Coronary artery (tissue), 2 donors: ENCODE measurements around the gene POFUT1.

Experiments
- DNase-seq: peaks from one replicate; pipeline ENCODE4 v3.0.0-alpha.2; 2017; ENCODE audit warnings: low spot score
- H3K27ac ChIP-seq, 2 donors: fragments of 200-600 bp; sonication (generic); one replicate each; pipeline ENCODE4 v1.5.1; 2016 to 2019
- H3K4me3 ChIP-seq: fragments of 200-600 bp; sonication (generic); 2 replicates; pipeline ENCODE4 v1.5.1; 2016; ENCODE audit warnings: mild to moderate bottlenecking, moderate library complexity
- CTCF ChIP-seq: fragments of 200-600 bp; sonication (generic); IDR thresholded peaks from one replicate; pipeline ENCODE4 v1.5.1; 2019; ENCODE audit warnings: antibody characterized with exemption

The POFUT1 gene

GRCh38 chr20:32224463-32224862 is 16.8 kb downstream of the POFUT1 start:
- Histone ChIP-seq H3K4me3 (no peak overlapping the region), H3K27ac (no peak overlapping the region)
- no peak for DNase-seq
- TF ChIP-seq CTCF: no peak

GRCh38 chr20:32226391-32226790 is 18.7 kb downstream of the POFUT1 start:
- Histone ChIP-seq H3K27ac (no peak overlapping the region), H3K4me3 (no peak overlapping the region)
- DNase-seq: no peak
- TF ChIP-seq CTCF: no peak

GRCh38 chr20:32227306-32227705 is 19.6 kb downstream of the POFUT1 start:
- no peak for TF ChIP-seq CTCF
- no peak for DNase-seq
- Histone ChIP-seq H3K27ac (no peak overlapping the region), H3K4me3 (no peak overlapping the region)

GRCh38 chr20:32227744-32228688 is 20.3 kb downstream of the POFUT1 start:
- DNase-seq: no peak
- no peak for TF ChIP-seq CTCF
- Histone ChIP-seq H3K27ac (no peak overlapping the region), H3K4me3 (no peak overlapping the region)

- no peak for TF ChIP-seq CTCF
- no peak overlapping the region for H3K27ac ChIP-seq
Observed at GRCh38 chr20:32229251-32229747, 21.6 kb downstream of the POFUT1 start.

GRCh38 chr20:32230707-32231106 is 23.0 kb downstream of the POFUT1 start:
- H3K4me3 ChIP-seq: no peak overlapping the region
- DNase-seq: no peak
- TF ChIP-seq CTCF: no peak
- H3K27ac ChIP-seq: no peak overlapping the region

More at GRCh38 chr20:32229251-32229747, 21.6 kb downstream of the POFUT1 start:
- H3K4me3 ChIP-seq: no peak overlapping the region
- no peak for DNase-seq

GRCh38 chr20:32231245-32231644 is 23.6 kb downstream of the POFUT1 start:
- H3K27ac ChIP-seq: no peak overlapping the region
- no peak for TF ChIP-seq CTCF
- no peak overlapping the region for H3K4me3 ChIP-seq
- DNase-seq: no peak
